ENCODE results near the gene MOCS3. TPM values are rescaled to one million over a fixed set of nuclear protein-coding genes. Genes with fewer than 3 reads are reported as not detected.

MOCS3 gene, protein sequence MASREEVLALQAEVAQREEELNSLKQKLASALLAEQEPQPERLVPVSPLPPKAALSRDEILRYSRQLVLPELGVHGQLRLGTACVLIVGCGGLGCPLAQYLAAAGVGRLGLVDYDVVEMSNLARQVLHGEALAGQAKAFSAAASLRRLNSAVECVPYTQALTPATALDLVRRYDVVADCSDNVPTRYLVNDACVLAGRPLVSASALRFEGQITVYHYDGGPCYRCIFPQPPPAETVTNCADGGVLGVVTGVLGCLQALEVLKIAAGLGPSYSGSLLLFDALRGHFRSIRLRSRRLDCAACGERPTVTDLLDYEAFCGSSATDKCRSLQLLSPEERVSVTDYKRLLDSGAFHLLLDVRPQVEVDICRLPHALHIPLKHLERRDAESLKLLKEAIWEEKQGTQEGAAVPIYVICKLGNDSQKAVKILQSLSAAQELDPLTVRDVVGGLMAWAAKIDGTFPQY
- total RNA-seq (2021; ENCODE audit: unreplicated experiment): 5.8 TPM
- polyA plus RNA-seq (2012; ENCODE audit: insufficient read length): 3.5 TPM
- percentile 77 among the genes with signal in this experiment for Bru-seq, nascent RNA
- BruChase-seq, experiment 1, labeled RNA remaining after a 2-hour chase: percentile 86 among the genes with signal in this experiment
- BruChase-seq, experiment 2, labeled RNA remaining after a 6-hour chase: percentile 57 among the genes with signal in this experiment
- long read RNA-seq, full-length matches to known transcripts: 26 of 26 reads
- long read RNA-seq, partial matches to known transcripts: 0 of 26 reads
- long read RNA-seq, other reads (novel, unspliced or antisense): 0 of 26 reads

DNA sequence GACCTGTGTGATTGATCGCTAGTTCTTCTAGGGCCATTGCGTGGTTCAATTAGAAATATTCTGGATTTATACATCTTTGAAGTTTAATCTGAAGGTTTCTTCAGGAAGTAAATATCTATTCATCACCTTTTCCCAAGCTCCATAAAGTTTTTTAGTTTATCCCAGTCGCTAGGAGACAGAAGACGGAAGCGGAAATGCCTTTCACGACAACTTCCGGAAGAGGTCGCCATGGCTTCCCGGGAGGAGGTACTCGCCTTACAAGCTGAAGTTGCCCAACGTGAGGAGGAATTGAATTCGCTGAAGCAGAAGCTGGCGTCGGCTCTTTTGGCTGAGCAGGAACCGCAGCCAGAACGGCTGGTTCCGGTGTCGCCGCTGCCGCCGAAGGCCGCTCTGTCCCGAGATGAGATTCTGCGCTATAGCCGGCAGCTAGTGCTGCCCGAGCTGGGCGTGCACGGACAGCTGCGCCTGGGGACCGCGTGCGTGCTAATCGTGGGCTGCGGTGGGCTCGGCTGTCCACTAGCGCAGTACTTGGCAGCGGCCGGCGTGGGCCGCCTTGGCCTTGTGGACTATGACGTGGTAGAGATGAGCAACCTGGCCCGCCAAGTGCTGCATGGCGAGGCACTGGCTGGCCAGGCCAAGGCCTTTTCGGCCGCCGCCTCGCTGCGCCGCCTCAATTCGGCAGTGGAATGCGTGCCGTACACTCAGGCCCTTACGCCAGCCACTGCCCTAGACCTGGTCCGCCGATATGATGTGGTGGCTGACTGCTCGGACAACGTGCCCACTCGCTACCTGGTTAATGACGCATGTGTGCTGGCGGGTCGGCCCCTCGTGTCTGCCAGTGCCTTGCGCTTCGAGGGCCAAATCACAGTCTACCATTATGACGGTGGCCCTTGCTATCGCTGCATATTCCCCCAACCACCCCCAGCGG is at the start of gene MOCS3:
TSS of gene MOCS3 (plus strand) at position 204 of the 928 bp plus-strand sequence. CDS start at position 229, 25 bp downstream.
- H3K4me1 ChIP-seq (ENCODE audit: control insufficient read depth, insufficient read depth, low read length): peaks cover 20% of the 10 kb centered on the region
- ATAC-seq (peak; percentile 86), DNase-seq (ENCODE audit: low read depth, low spot score) (peak; percentile 93)
- BruUV-seq (replicated peaks): TSS peak; percentile 93
- ChIA-PET CTCF (interaction anchor here (0.7 kb wide), 1 partner anchor 108 kb away, joined by 3 read pairs; no protein-coding TSS in a partner anchor), POLR2A (interaction anchor here (0.6 to 1.0 kb wide), 5 partner anchors 12 to 162 kb away, joined by 3 to 7 read pairs (median 4); partner anchors contain the start of gene ADNP)
- intact Hi-C loops (cut with micrococcal nuclease; ENCODE audit: unreplicated experiment) (no loop called here), in situ Hi-C loops (cut with HindIII; ENCODE audit: low pct_unique_long_range_greater_than_20kb, low sequenced_read_pairs) (no loop called here)
- peak within 1 kb of the TSS; percentile 92 to 100 for H3K4me3 ChIP-seq (ENCODE audit: low read depth in 2 of 2, low read length in 2 of 2)
- H3K27me3 ChIP-seq (ENCODE audit: control insufficient read depth, insufficient read depth, low read length): no peaks in the 10 kb centered on the region
- no peaks in the 10 kb centered on the region for H3K9me3 ChIP-seq (ENCODE audit: control insufficient read depth, insufficient read depth, low read depth, low read length)
- TF ChIP-seq SIN3A (IDR thresholded peaks at IDR 0.05; ENCODE audit: borderline replicate concordance, insufficient read depth, low read depth, low read length) (peak; percentile 79; the same call in 1 of the 2 replicates), TCF7L2 (IDR thresholded peaks at IDR 0.05; ENCODE audit: low read depth, low read length) (no peak)
- H3K27ac ChIP-seq (ENCODE audit: low read length): peak within 1 kb of the TSS; percentile 98
- H3K36me3 ChIP-seq (ENCODE audit: control insufficient read depth, insufficient read depth, low read length): peaks cover 22% of the 10 kb centered on the region

DNA sequence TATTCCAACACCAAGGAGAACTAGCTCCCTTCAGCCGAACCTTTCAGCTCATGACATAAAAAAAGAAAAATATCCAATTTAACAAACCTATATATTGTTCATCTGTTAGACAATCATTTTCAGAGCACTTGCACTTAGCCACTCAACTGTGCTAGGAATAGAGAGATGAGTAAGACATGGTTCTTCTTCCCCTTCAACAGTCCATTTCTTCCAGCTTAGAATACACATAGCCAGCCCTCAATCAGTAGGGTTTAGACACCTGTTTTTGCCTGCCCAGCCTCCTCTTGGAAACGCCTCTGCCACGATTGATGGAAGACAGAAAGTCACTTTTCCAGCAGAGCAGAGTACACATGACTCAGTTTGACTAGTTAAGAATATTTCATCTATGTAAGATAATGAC is 49.2 kb upstream of the MOCS3 start:
- Histone ChIP-seq H3K4me3 (ENCODE audit: low read depth in 2 of 2, low read length in 2 of 2) (no peak overlapping the region), H3K36me3 (ENCODE audit: control insufficient read depth, insufficient read depth, low read length) (peaks cover 2% of the 10 kb centered on the region; the same call in 1 of the 2 replicates), H3K9me3 (ENCODE audit: control insufficient read depth, insufficient read depth, low read depth, low read length) (no peaks in the 10 kb centered on the region), H3K27me3 (ENCODE audit: control insufficient read depth, insufficient read depth, low read length) (no peaks in the 10 kb centered on the region), H3K27ac (ENCODE audit: low read length) (no peak overlapping the region), H3K4me1 (ENCODE audit: control insufficient read depth, insufficient read depth, low read length) (peaks cover 11% of the 10 kb centered on the region)
- TF ChIP-seq, protein P1, sequence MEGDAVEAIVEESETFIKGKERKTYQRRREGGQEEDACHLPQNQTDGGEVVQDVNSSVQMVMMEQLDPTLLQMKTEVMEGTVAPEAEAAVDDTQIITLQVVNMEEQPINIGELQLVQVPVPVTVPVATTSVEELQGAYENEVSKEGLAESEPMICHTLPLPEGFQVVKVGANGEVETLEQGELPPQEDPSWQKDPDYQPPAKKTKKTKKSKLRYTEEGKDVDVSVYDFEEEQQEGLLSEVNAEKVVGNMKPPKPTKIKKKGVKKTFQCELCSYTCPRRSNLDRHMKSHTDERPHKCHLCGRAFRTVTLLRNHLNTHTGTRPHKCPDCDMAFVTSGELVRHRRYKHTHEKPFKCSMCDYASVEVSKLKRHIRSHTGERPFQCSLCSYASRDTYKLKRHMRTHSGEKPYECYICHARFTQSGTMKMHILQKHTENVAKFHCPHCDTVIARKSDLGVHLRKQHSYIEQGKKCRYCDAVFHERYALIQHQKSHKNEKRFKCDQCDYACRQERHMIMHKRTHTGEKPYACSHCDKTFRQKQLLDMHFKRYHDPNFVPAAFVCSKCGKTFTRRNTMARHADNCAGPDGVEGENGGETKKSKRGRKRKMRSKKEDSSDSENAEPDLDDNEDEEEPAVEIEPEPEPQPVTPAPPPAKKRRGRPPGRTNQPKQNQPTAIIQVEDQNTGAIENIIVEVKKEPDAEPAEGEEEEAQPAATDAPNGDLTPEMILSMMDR (IDR thresholded peaks at IDR 0.05): no peak
- no peak for TF ChIP-seq POLR2AphosphoS5 (IDR thresholded peaks at IDR 0.05; ENCODE audit: low read depth, low read length)
- TF ChIP-seq, protein P2, sequence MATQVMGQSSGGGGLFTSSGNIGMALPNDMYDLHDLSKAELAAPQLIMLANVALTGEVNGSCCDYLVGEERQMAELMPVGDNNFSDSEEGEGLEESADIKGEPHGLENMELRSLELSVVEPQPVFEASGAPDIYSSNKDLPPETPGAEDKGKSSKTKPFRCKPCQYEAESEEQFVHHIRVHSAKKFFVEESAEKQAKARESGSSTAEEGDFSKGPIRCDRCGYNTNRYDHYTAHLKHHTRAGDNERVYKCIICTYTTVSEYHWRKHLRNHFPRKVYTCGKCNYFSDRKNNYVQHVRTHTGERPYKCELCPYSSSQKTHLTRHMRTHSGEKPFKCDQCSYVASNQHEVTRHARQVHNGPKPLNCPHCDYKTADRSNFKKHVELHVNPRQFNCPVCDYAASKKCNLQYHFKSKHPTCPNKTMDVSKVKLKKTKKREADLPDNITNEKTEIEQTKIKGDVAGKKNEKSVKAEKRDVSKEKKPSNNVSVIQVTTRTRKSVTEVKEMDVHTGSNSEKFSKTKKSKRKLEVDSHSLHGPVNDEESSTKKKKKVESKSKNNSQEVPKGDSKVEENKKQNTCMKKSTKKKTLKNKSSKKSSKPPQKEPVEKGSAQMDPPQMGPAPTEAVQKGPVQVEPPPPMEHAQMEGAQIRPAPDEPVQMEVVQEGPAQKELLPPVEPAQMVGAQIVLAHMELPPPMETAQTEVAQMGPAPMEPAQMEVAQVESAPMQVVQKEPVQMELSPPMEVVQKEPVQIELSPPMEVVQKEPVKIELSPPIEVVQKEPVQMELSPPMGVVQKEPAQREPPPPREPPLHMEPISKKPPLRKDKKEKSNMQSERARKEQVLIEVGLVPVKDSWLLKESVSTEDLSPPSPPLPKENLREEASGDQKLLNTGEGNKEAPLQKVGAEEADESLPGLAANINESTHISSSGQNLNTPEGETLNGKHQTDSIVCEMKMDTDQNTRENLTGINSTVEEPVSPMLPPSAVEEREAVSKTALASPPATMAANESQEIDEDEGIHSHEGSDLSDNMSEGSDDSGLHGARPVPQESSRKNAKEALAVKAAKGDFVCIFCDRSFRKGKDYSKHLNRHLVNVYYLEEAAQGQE (IDR thresholded peaks at IDR 0.05; ENCODE audit: insufficient read depth in 1 of 2, low read depth in 2 of 2, low read length in 1 of 2): no peak
- no peak for TF ChIP-seq SIN3A (IDR thresholded peaks at IDR 0.05; ENCODE audit: borderline replicate concordance, insufficient read depth, low read depth, low read length)
- TF ChIP-seq TCF7L2 (IDR thresholded peaks at IDR 0.05; ENCODE audit: low read depth, low read length): no peak
- ChIA-PET POLR2A (no interaction called here), CTCF (no interaction called here)
- no TSS peak for BruUV-seq (replicated peaks)
- intact Hi-C loops (cut with micrococcal nuclease; ENCODE audit: unreplicated experiment): no loop called here
- no peak for DNase-seq (ENCODE audit: low read depth, low spot score)
- ATAC-seq: no peak
- in situ Hi-C loops (cut with HindIII; ENCODE audit: low pct_unique_long_range_greater_than_20kb, low sequenced_read_pairs): no loop called here

Measured in Panc1 (cell line).